Endothelial cell of hepatic sinusoid (primary cell): Measurements from ENCODE around the gene MAML2.

ENCODE experiments used
- in situ Hi-C: cut with HindIII; loops from 2 replicates; pipeline ENCODE4 v1.10.0; 2017; ENCODE audit warnings: low sequenced_read_pairs

The MAML2 gene

DNA sequence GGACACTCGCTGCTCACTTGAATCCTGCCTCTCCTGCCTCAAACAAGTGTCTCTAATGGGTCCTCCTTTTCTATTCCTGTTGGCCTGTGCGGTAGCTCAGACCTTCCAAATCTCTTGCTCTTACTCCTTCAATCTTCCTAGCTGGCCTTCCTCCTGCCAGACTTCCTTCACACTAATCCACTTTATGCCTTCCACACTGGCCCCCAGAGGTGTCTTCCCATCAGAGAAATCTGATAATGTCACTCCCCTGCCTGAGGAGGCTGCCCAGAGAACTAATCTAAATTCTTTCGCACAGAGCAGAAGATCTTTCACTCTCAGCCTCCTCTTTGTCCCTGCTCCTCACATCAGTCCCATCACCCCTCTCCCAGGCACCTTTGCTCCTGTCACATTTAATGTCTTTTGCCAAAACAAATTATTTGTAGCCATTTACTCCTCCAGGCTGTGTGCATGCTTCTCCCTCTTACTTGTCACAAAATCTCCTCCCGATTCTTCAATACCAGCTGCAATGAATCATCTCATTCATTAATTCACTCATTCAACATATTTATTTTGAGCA is 175.7 kb downstream of the MAML2 start:
- in situ Hi-C loops: no loop called here

DNA sequence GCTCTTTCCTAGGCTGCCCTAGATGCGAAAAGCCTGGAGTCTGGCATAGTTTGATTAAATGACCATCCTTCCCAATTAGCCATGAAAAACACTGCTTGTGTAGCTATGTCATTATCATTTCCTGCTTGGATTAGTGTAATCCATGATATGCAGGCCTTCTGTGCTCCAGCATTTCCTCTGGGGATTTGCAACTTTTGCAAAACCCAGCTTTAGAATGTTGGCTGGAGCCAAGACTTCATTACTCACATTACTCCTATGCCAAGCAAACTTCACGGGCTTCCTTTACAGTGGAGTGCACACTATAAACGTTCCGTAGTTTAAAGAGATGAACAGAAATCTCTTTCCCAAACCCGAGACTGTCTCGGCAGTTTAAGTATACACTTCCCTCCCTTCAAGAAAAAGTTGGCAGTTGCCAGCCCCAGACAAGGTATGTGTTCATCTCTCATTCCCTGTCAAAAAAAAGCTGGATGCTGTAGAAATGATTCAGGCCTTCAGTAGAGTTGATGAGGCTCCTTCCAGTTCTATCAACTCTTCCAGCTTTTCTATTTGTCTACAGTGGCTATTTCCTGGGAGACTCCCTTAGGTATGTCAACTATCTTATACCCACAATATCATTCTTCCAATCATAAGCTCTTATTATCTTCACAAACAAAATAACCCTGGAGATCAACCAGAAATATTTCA is 180.0 kb downstream of the MAML2 start:
- in situ Hi-C loops: no loop called here

DNA sequence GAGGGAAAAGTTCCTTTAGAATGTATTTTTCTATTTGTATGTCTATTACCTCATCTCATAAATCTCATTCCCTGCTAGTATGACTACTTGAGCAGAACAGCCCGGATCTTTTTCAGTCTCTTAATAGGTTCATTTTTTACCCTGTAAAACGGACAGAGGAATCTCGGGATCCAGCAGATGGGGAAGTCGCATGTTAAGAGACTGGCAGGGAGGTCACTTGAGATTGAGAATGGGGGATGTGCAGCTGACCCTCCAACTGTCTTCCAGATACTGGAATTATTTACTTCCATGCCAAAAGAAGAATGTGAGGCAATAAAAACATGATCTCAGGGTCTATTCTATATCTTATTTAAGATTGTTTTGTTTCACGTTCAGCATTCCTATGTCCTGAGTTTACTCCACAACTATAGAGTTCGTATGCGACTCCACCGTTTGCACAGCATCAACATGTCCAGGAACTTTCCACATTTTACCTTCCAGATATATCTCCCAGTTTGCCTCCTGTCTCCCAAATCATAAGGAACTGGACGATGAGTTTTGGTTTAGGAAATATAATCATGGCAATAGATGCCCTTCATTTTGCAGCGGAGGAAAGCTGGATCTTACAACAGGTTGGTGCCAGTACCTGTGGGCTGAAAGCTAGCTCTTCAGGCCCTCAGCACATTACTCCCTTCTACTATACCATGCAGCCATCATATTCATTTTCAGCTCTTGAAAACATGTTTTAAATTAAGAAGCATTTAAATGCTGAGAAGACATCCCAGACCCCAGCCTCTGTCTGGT is 181.5 kb downstream of the MAML2 start:
- in situ Hi-C loops: no loop called here

DNA sequence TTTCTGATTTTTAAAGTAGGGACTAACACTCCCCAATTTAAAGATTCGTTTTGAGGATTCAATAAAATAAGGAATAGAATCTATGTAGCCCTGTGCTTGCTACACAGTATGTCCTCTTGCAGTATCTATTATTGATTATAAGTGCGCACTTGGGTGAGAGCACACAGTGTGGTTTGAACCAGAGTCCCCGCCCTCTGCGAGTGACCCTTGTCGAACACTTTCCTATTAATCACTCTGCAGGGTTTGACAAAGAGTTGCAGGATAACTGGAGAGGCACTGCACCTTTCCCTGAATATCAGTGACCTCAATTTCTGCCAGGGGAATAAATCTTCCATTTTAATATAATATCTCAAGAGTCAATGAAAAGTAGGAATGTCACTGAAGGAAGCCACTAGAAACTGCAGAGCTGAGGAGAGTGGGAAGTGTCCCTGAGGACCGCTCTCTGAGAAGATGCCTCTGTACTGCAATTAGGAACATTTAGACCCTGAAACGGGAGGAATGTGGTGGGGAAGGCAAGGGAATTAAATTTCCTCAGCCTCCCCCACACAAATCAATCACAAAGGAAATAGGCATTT is 182.2 kb downstream of the MAML2 start:
- in situ Hi-C loops: no loop called here

DNA sequence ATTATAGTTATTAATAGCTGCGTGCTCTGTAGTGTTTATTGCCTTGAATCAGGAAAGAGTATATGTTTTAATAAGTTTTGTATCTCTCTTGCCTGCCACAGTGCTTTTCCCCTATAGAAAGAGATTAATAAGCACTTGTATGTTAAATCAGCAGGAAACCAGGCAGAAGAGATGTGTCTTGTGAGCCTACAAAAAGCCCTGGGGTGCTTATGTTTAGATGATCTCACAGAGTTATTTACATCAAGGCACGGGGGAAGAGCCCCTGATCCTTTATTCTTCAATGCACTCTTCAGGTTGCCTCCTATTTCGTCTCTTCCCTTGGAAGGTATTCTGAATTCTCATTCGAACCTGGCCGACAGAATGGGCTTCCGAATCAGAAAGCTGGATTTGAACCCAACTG is 183.0 kb downstream of the MAML2 start:
- in situ Hi-C loops: no loop called here

DNA sequence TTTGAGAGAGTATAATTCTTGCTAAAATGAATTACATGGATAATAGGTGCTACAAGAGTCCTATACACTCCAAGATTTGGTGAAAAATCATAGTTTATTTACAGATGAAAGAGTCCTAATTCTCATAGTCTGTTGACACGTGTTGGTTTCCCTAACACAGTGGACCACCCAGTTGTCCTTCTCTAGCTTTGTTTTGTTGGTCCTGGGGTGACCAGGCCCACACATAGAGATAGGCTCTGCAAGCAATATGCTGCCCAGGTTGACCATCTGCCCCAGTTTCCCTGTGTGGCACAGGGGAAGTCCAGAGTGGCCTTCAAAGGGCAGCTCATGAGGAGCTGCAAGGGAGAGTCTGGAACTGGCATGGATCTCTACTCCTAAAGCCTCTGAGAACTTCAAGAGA is 184.9 kb downstream of the MAML2 start:
- in situ Hi-C loops: no loop called here

DNA sequence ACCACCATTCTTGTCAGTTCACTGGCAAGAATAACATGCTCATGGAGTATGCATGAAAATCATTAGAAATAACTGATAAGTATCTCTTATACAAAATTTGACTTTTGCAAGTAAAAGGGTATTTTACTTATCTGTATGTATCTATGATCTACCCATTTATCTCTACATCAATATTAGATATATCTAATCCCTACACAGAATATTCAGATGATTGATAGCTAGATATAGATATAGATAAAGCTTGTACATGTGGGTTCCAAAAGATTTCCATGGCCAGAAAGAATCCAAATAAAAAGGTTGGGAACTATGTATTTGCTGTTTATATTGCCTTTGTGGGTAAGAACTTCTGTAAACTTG is 185.5 kb downstream of the MAML2 start:
- in situ Hi-C loops: no loop called here

DNA sequence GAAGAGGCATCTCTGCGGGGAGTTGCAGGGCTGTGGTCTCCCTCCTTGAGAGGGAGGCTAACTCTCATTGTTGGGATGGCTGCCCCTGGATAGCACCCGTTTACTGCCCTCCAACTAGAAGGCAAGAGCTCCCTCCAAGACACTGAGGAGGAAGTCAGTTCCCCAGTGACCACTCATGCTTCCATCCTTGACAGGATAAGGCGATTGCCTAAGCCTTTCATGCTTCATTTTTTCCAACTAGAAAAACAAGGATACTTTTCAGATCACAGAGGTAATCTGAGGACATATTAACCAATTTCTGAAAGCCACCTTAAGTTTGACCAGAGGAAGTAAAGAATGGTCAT is 186.6 kb downstream of the MAML2 start:
- in situ Hi-C loops: no loop called here

DNA sequence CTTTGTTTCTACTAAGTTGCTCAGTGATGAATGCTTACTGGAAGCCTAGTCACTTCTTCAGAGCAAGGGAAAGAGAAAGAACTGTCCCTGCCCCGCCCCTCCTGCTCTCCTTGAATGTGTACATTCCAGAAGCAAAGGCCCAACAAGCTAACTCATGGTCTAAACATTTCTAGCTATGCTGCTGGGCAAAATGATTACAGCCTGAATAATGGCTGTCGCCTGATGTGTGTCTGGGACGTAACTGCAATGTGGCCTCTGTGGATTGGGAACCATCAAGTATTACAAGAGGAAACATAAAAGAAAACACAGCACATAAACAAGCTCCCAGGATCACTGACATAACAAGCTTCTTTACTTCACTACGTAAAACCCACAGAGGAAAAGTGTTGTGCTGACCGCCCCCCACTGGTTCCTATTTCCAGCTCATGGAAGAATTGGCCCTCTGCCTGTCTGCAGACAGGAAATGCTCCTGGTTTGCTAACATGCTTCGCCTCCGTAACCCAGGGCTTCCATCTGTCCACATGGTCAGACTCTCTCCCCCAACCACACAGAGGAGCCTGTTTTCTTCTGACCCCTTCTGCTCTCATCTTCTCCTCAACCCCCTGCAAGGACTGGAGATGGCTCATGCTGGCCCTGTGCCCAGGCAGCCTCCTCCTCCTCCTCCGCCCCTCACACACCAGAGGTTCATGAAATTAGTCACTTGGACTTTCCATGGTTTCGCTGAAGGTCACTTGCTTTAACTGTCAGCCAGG is 187.2 kb downstream of the MAML2 start:
- in situ Hi-C loops: no loop called here

DNA sequence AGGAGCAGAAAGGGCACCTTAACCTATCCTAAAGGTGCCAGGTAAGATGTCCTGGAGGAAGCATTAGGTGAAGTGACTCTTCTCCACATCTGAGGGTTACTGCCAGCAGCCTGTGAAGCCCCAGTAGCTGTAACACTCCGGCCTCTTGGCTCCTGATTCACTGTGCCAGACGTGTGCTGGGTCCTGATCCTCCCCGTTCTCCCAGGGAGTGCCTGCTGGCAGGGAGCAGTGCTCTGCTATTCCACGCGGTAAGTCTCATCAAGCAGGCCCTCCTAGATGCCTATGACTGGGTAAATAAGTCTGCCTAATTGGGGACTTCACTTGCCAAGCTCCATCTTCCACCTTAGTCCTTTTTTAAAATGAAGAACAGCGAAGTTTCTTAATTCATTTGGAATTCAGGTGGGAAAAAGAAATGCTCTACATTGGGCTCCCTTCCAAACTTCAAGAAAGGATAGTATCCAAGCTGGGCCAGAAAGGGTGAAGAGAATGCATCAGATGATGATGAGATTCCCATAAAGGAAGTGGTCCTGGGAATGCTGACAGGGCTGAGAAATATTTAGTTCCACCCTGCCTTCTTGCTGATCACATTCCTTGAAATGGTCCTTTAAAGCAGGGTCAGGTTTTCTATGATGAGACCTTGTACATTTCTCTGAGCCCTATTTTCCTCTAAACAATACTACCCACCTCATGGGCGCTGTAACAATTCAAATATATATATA is 188.0 kb downstream of the MAML2 start:
- in situ Hi-C loops: no loop called here

DNA sequence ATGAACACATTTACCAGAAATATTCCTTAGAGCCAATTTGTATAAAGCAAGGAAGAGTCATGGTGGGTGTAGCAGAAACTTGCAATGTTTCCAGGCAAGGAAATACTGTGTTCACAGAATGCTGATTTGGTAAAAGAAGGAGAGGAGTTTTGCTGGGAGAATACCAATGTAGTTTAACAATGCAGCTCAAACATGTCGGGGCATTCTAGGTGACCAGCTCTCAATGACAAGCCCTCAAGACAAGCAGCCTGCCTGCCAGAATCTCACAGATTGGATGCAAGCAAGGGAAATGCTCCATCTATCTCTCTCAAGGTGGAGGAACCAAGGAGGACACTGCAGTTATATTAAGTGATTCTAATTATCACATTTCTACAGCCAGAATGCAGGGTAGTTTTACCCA is 190.4 kb downstream of the MAML2 start:
- in situ Hi-C loops: no loop called here

DNA sequence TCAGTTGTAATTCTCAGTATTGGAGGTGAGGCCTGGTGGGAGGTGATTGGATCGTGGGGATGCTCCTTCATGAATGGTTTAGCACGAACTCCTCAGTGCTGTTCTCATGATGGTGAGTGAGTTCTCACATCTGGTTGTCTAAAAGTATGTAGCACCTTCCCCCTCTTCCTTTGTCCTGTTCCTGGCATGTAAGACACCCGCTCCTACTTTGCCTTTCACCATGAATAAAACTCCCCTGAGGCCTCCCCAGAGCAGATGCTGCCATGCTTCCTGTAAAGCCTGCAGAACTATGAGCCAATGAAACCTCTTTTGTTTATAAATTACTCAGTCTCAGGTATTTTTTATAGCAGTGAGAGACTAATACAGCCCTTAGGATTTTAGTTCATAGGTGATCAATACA is 191.5 kb downstream of the MAML2 start:
- in situ Hi-C loops: no loop called here

DNA sequence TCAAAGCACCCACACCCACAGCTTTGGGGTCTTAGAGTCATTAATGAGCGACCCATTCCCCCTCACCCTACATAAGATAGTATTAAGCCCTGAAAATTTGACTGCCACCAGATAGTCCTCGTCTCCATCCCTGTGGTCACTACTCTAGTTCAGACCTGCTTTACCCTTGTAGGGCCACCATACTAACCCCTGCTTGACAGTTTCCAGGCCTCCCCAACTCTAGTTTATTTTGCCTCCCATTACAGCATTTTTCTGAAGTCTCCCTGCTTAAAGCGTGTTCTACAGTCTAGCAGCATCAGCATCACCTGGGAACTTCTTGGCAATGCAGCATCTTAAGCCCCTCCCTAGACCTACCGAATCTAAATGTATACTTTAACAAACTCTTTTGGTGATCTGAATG is 192.4 kb downstream of the MAML2 start:
- in situ Hi-C loops: no loop called here

DNA sequence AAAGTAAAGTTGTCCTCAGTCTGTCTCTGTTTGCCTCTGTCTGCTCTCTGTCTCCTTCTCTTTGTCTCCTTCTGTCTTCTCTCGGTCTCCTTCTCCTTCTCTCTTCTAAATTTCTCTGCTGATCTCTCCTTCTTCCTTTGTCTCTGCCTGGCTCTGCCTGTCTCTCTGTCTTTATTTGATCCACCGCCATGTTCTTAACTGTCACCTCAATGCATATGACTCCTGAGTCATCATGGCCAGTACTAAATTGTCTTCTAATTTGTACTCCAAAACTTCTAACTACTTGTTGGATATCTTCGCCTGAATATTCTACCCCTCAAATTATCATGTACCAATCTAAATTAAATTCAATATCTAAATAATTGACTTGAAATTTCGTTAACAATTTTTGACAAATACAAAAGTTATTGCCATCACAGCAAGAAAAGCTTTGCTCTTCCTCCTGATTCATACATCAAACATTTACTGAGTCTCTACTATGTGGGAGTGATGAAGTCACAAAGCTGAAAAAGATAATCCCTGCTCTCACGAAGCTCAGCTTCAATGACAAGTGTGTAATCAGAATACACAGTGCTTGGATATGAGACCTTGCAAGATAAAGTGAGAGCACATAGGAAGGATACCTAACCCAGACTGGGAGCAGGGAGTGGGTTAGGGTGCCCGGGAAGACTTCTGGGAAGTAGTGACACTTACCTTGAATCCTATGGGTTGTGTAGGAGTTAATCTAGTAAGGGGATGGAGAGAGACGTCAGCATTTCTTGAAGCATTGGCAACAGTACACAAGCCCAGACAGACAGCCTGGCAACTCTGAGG is 193.0 kb downstream of the MAML2 start:
- in situ Hi-C loops: no loop called here

DNA sequence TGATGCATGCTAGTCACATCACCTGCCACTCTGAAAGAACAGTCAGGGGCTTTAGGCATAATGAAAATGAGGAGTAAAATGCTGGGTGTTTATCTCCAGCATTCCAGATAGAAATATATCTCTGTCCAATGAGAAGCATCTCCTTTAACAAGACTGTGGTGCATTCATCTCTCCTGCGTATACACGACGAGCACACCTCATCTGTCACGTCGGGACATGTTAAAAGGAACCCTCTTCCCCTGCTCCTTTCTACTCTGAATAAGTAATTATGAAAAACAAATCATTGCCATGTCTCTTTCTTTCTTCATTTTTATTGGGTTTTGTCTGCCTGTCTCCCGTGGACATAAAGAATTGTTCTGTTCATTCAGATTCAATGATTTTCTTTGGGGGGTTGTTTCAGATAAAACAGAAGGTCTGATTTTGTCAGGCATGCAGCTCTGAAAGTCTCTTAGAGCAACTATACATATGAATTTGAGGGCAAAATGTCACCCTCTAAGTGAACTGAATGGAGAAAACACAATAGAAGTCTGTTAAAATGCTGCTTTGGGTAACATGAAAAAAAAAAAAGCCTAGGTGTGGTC is 195.0 kb downstream of the MAML2 start:
- in situ Hi-C loops: no loop called here

DNA sequence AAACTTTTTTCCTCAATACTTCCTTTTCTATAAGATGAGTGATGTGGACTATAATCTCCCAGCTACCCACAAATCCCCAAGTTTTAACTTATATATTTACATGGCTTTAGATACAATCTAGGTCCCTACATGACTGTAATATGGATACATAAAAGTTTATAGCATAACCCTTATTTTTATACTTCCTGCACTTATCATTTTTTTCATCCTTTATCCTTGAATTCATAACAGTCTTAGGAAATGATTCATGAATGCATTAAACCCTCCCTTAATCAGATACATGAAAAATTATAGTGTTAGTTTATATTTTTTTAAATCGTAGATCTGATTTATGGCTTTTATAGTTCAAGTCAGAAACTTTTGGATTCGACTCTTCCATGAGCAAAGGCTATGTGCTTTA is 195.8 kb downstream of the MAML2 start:
- in situ Hi-C loops: no loop called here

DNA sequence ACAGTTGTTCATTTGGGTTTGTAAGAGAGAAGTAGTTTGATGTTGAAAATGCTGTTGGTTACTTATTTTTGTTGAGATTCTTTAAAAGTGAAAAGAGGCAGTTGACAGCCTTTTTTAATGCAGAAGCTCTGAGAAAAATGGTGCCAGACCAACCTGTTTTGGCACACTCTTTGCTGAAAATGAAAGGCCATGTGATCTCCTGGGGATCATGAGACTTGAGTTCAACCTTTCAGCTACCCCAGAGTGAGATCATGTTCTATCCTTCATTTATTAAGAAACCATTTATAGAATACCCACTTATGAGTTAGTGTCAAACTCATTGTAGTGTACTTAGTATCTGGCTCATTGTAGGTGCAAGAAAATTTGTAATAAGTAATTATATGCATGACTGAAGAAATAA is 196.2 kb downstream of the MAML2 start:
- in situ Hi-C loops: no loop called here

DNA sequence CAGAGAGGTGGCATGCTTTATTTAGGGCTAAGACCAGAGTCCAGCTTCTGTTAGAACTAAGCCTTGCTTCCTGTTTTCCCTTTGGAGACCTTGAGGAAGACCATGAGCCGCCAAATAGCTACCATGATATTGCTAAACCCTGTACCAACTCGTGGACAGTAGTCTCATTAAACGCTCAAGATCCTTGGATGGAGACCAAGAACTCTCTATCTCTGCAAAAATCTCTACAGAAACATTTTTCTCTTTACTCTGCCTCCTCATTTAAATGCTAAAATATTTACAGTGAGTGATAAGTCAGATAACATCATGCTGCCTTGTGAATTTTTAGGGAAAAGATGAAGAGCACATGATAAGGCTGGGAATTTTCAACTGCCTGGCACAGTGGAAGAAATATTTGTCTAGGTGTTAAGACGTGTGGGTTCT is 197.8 kb downstream of the MAML2 start:
- in situ Hi-C loops: no loop called here

DNA sequence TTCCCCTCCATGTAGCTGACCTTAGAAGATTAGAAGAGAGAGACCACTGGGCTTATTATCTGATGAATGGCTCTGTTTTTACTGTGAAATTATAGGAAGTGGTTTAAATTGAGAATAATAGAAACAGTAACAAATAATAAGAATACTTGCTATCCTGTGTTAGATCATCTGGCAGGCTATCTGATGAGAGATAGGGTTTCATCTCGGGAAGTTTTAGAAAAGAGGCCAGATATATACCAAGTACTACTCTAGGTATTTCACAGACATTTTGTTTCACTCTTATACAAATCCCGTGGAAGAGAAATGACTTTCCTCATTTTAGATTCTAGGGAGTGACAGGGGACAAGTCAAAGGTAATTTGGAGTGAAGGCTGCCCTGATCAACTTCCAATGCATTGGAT is 198.4 kb downstream of the MAML2 start:
- in situ Hi-C loops: no loop called here
